Activated T-helper 17 cell treated with anti-CD3 and anti-CD28 coated beads, Interleukin-2, amount 50 U/mL, for 72 hours (primary cell): ENCODE measurements around the gene KMT2A. TPM values are rescaled to one million over a fixed set of nuclear protein-coding genes. Genes with fewer than 3 reads are reported as not detected.
"Not testable (repeated sequence)": the region's sequence is repeated elsewhere in the genome, so short reads cannot be mapped to it uniquely, and the experiment has no call there.

Experiments
- ATAC-seq: fragments of 150-1000 bp; cut with Tn5 transposase; replicated peaks from 2 replicates; pipeline ENCODE4 v1.10.0; 2021; ENCODE audit warnings: mild to moderate bottlenecking, moderate library complexity
- H3K27ac Mint-ChIP-seq: one replicate; pipeline ENCODE4 v1.8.0; 2022; ENCODE audit warnings: mixed read lengths
- H3K27me3 Mint-ChIP-seq: one replicate; pipeline ENCODE4 v1.8.0; 2022; ENCODE audit warnings: mixed read lengths
- H3K36me3 Mint-ChIP-seq: one replicate; pipeline ENCODE4 v1.8.0; 2022; ENCODE audit warnings: low read depth, mild to moderate bottlenecking, mixed read lengths
- H3K4me1 Mint-ChIP-seq: one replicate; pipeline ENCODE4 v1.8.0; 2022; ENCODE audit warnings: mixed read lengths
- H3K4me3 Mint-ChIP-seq: one replicate; pipeline ENCODE4 v1.8.0; 2022; ENCODE audit warnings: mild to moderate bottlenecking, mixed read lengths
- H3K9me3 Mint-ChIP-seq: one replicate; pipeline ENCODE4 v1.8.0; 2022; ENCODE audit warnings: mixed read lengths
- total RNA-seq, 2 donors: library from RNA; stranded (reverse); gene quantifications; one replicate each; pipeline ENCODE4 v1.2.3, GENCODE V29; 2022

Gene KMT2A
- 100 to 1,000 TPM in 1 of 2 donors, 10 to 100 TPM in 1; 81.6 to 118 TPM for total RNA-seq

DNA sequence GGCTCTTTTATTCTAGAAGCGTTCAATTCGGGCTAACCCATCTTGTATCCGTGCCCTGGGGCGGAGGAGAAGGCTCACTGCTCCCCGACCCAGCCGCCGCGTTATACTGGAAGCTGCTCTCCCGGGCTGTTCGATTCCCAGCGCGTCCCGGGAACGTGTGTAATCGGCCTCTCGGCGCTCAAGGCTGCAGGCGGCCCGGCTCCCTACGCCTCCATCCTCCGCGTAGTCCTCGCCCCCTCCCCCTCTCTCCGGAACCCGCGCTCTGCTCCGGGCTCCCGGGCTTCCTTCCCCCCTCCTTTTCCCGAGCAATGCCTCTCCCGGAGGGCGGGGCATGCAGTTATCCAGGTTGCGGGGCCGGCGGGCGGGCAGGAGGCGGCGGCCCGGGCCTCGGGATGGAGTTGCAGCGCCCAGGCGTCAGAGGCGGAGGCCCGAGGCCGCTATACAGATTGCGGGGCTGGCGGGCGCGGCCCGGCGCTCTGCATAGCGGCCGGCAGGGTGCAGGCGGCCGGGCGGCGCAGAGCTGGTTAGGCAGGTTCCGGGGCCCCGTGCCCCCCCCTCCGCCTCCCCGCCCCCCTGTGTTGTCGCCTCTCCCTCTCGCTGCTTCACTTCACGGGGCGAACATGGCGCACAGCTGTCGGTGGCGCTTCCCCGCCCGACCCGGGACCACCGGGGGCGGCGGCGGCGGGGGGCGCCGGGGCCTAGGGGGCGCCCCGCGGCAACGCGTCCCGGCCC, at the start of gene KMT2A:
TSS of gene KMT2A (plus strand) at position 600 of the 732 bp plus-strand sequence. CDS start at position 621, 21 bp downstream.
- Mint-ChIP-seq H3K36me3 (peaks cover 39% of the 10 kb centered on the region), H3K4me3 (peak within 1 kb of the TSS; percentile 96), H3K27me3 (no peaks in the 10 kb centered on the region), H3K27ac (peak within 1 kb of the TSS; percentile 87), H3K9me3 (no peaks in the 10 kb centered on the region), H3K4me1 (peaks cover 25% of the 10 kb centered on the region)
- ATAC-seq, result peak; percentile 56

DNA sequence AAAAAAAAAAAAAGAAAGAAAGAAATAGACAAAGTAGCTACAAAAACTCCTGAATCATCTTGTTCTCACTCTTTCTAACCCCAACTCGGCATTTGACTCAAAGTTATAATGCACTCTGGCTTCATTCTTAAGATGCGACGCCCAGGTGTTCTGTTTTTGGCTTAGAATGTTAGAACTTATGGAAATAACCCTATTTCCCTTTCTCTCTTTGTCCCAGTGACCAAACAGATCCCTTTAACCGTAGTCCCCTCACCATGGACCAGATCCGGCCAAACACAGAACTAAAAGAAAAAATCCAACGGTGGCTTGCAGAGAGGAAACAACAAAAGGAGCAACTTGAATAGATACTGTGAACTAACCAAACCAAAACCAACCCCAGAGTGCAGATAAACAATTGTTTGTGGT, 40.2 kb upstream of the KMT2A start:
- Mint-ChIP-seq H3K4me3 (peak overlapping the region; percentile 55), H3K36me3 (peaks cover 91% of the 10 kb centered on the region), H3K4me1 (peaks cover 20% of the 10 kb centered on the region), H3K27ac (peak overlapping the region; percentile 99), H3K27me3 (no peaks in the 10 kb centered on the region), H3K9me3 (no peaks in the 10 kb centered on the region)
- ATAC-seq, result peak; percentile 67

DNA sequence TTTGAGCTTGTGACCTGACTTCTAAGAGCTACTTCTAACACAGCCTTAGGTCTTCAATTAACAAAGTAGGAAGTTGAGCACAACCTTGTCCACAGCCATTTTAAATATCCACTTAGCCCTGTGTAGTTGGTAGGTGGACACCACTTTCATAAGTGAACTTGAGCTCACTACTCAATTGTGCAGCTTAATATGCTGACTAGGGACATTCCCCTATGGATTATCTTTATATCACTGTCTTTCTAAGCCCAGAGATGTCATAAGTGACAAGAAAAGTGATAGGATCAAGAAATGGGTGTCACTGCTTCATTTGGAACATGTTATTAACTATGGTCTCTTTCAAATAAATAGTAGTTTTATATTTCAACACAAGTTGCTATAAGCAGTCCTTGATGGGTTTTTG, 38.8 kb upstream of the KMT2A start:
- H3K4me1 Mint-ChIP-seq, result peaks cover 24% of the 10 kb centered on the region
- no peaks in the 10 kb centered on the region for H3K9me3 Mint-ChIP-seq
- peak overlapping the region; percentile 99 for H3K27ac Mint-ChIP-seq
- H3K36me3 Mint-ChIP-seq, result peaks cover 91% of the 10 kb centered on the region
- H3K27me3 Mint-ChIP-seq, result no peaks in the 10 kb centered on the region
- H3K4me3 Mint-ChIP-seq, result no peak overlapping the region
- no peak for ATAC-seq

DNA sequence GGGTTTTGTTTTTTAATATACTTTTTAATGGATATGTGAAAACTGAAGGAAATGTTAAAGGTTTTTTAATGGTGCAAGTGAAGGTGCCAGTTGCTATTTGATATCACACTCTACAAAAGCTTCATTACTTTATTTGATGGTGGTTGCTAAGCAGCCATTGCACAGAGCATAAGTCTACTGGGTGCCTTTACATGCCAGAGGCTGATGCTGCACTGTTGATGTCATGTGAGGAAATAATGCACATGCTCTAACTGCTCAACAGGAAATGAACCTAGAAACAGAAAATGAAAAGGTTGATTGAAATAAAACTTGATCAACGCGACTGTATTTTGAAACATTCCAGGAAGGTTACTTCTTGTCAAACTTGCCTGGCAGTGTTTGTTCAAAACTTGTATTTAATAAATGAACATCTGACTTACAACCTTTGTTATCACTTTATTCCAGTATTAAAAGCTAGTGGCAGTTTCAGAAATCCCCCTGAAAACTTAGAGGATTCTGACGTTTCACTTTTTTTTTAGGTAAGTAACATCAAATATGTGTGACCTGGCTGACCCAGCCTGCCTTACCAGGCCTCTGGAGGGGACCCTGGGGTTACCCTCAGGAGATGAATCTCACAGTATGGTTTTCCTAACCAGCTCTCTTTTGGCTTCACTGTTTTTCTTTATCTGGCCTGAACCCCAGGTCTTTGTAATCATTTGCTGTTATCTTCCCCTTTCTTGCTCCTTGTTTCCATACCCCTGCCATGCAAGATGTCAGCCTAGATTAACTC, 37.3 kb upstream of the KMT2A start:
- no peaks in the 10 kb centered on the region for H3K27me3 Mint-ChIP-seq
- H3K27ac Mint-ChIP-seq, result peak overlapping the region; percentile 99
- H3K4me3 Mint-ChIP-seq, result peak overlapping the region; percentile 92
- H3K4me1 Mint-ChIP-seq, result peaks cover 30% of the 10 kb centered on the region
- peak; percentile 74 for ATAC-seq
- peaks cover 86% of the 10 kb centered on the region for H3K36me3 Mint-ChIP-seq
- no peaks in the 10 kb centered on the region for H3K9me3 Mint-ChIP-seq

DNA sequence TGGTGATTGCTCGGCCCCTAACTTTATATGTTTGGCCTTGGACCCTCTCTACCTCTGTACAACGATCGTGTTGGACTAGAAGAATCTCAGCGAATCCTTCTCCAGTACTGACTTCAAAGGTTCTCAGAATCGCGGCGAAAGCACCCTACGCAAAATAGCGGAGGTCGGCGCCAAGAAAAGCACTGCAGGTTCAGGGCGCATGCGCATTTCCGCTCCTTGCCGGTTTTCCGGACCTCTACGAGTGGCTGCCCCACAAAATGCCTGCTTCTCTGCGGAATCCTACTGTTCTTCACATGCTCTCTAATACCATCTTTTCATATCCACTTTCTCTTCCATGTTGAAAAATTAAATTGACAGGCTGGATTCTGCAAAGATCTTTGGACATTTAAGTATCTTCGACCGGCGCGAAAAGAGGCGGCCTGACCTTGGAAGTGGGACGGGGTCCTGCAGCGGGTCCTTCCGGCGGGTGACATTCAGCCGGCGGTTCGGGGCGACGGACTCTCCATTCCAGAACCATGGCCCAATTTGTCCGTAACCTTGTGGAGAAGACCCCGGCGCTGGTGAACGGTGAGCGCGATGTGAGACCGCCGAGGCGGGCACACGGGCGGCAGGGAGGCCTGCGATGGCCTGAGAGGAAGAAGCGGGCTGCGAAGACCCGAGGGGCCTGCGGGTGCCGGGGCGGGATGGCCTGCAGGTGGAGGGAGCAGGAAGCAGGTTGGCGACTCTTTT, 35.0 kb upstream of the KMT2A start, which contains the start of gene ATP5MG:
TSS of gene ATP5MG (plus strand) at position 456 of the 729 bp plus-strand sequence. CDS start at position 516, 60 bp downstream.
- peak within 1 kb of the TSS; percentile 99 for H3K27ac Mint-ChIP-seq
- no peaks in the 10 kb centered on the region for H3K9me3 Mint-ChIP-seq
- H3K27me3 Mint-ChIP-seq, result no peaks in the 10 kb centered on the region
- H3K36me3 Mint-ChIP-seq, result peaks cover 90% of the 10 kb centered on the region
- H3K4me3 Mint-ChIP-seq, result peak within 1 kb of the TSS; percentile 92
- ATAC-seq, result peak; percentile 72
- peaks cover 31% of the 10 kb centered on the region for H3K4me1 Mint-ChIP-seq

DNA sequence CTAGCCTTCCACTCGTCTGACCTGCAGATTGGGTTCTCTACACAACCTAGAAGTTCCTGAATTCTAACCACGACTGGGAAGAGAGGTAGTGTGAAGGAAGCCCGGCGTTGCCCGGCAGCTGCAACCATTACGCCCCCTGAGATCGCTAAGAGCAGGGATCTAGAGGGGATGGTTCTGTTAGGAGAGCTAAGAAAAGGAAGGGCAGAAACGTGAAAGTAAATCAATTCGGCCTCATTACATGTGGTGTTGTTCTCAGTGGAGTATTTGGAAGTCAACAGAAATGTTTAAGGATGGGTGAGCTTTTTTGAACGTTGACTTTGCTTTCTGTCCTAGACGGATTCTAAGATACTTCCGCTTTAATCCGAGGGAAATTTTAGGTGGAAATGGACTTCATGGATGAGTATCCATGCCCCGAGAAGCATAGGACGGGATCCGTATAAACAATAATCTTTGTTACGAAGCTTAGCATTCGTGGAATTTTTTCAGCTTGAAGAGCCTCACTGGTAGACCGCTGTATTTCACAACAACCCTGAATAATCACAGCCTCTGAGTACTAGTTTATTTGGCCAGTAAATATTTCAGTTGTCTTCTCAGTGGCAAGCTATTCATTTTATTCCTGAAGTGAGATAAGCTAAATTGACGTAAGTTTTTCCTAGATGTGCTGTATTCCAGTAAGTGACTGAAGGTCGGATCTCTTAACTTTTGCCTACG, 34.3 kb upstream of the KMT2A start:
- Mint-ChIP-seq H3K27me3 (no peaks in the 10 kb centered on the region), H3K4me3 (peak overlapping the region; percentile 92), H3K4me1 (peaks cover 30% of the 10 kb centered on the region), H3K36me3 (peaks cover 90% of the 10 kb centered on the region), H3K27ac (peak overlapping the region; percentile 99), H3K9me3 (no peaks in the 10 kb centered on the region)
- ATAC-seq, result peak; percentile 2

- ATAC-seq, H3K27me3 Mint-ChIP-seq, H3K9me3 Mint-ChIP-seq: not testable (repeated sequence)
- peaks cover 30% of the 10 kb centered on the region for H3K4me1 Mint-ChIP-seq
- H3K27ac Mint-ChIP-seq, result peak overlapping the region; percentile 99
- peak overlapping the region; percentile 92 for H3K4me3 Mint-ChIP-seq
- H3K36me3 Mint-ChIP-seq, result peaks cover 90% of the 10 kb centered on the region
Measured at GRCh38 chr11:118402594-118402993, 33.7 kb upstream of the KMT2A start.

- H3K27me3 Mint-ChIP-seq, result no peaks in the 10 kb centered on the region
- peaks cover 84% of the 10 kb centered on the region for H3K36me3 Mint-ChIP-seq
- no peaks in the 10 kb centered on the region for H3K9me3 Mint-ChIP-seq
- peak overlapping the region; percentile 24 for H3K27ac Mint-ChIP-seq
- no peak for ATAC-seq
- peaks cover 20% of the 10 kb centered on the region for H3K4me1 Mint-ChIP-seq
- H3K4me3 Mint-ChIP-seq, result no peak overlapping the region
Measured at GRCh38 chr11:118406599-118407166, 29.6 kb upstream of the KMT2A start.

DNA sequence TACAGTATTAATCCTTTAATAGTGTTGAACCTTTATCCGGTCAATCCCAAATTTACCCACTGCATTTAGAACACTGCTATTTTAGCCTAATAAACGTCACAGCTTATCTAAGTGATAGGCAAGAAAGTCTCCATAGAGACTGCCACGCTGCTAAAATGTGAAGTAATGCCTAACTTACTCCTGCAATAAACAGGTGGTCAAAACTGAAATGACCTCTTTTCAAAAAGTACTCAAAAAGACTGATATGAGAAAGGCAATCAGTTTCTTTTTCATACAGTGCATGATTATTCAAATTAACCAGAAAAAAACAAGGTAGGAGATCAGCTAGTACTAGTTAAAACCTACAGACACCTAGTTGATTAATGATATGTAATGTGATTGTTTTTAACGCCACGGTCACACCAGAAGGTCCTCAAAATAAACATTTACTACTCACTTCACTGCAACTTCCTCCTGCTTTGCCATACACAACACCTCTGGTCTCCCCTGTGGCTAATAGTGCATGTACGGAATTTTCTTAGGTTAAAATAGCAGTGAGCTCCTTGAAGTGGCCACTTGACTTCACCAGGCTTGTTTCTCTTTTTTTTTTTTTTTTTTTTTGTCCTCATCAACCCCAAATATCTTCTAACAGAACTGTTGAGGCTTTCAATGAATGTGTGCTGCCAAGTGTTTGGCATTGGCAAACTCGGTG, 26.1 kb upstream of the KMT2A start:
- H3K4me1 Mint-ChIP-seq, result peaks cover 5% of the 10 kb centered on the region
- no peak overlapping the region for H3K27ac Mint-ChIP-seq
- no peak for ATAC-seq
- no peaks in the 10 kb centered on the region for H3K27me3 Mint-ChIP-seq
- H3K4me3 Mint-ChIP-seq, result no peak overlapping the region
- H3K9me3 Mint-ChIP-seq, result no peaks in the 10 kb centered on the region
- peaks cover 55% of the 10 kb centered on the region for H3K36me3 Mint-ChIP-seq

GRCh38 chr11:118411530-118411929, 24.8 kb upstream of the KMT2A start:
- Mint-ChIP-seq H3K27me3 (no peaks in the 10 kb centered on the region), H3K4me3 (no peak overlapping the region), H3K9me3 (no peaks in the 10 kb centered on the region), H3K4me1 (peaks cover 5% of the 10 kb centered on the region), H3K27ac (no peak overlapping the region), H3K36me3 (peaks cover 42% of the 10 kb centered on the region)
- ATAC-seq, result peak; percentile 43

GRCh38 chr11:118412921-118413320, 23.4 kb upstream of the KMT2A start:
- ATAC-seq, result no peak

GRCh38 chr11:118415062-118415738, 21.1 kb upstream of the KMT2A start:
- no peak for ATAC-seq
- Mint-ChIP-seq H3K9me3 (no peaks in the 10 kb centered on the region), H3K27ac (no peak overlapping the region), H3K4me3 (no peak overlapping the region), H3K4me1 (peaks cover 5% of the 10 kb centered on the region), H3K36me3 (peaks cover 5% of the 10 kb centered on the region), H3K27me3 (no peaks in the 10 kb centered on the region)

More at GRCh38 chr11:118412921-118413320, 23.4 kb upstream of the KMT2A start:
- peaks cover 5% of the 10 kb centered on the region for H3K4me1 Mint-ChIP-seq
- peak overlapping the region; percentile 60 for H3K27ac Mint-ChIP-seq
- H3K4me3 Mint-ChIP-seq, result no peak overlapping the region
- peaks cover 28% of the 10 kb centered on the region for H3K36me3 Mint-ChIP-seq
- H3K27me3 Mint-ChIP-seq, result no peaks in the 10 kb centered on the region
- H3K9me3 Mint-ChIP-seq, result no peaks in the 10 kb centered on the region

- Mint-ChIP-seq H3K27ac (no peak overlapping the region), H3K9me3 (no peaks in the 10 kb centered on the region), H3K27me3 (no peaks in the 10 kb centered on the region), H3K36me3 (peaks cover under 1% of the 10 kb centered on the region), H3K4me1 (peaks cover under 1% of the 10 kb centered on the region), H3K4me3 (no peak overlapping the region)
- peak; percentile 84 for ATAC-seq
Measured at GRCh38 chr11:118415739-118416068, 20.6 kb upstream of the KMT2A start.
